ENCODE results near the gene SNX30.

Gene SNX30

GRCh38 chr9:112726428-112726827, 24.1 kb upstream of the SNX30 start:
- no peak overlapping the region for H3K4me3 ChIP-seq (ENCODE audit: low read depth, low read length)
- no peak for DNase-seq (ENCODE audit: low read depth)
- no peak for TF ChIP-seq MAX (IDR thresholded peaks at IDR 0.05; ENCODE audit: low read depth, low read length)
- TF ChIP-seq POLR2A (IDR thresholded peaks at IDR 0.05; ENCODE audit: extremely low read depth, insufficient read length), result no peak
- TF ChIP-seq CTCF (IDR thresholded peaks at IDR 0.05; ENCODE audit: low read depth, low read length), result no peak

- no peak overlapping the region for H3K4me3 ChIP-seq (ENCODE audit: low read depth, low read length)
- DNase-seq (ENCODE audit: low read depth), result no peak
- TF ChIP-seq CTCF (IDR thresholded peaks at IDR 0.05; ENCODE audit: low read depth, low read length), result no peak
- no peak for TF ChIP-seq POLR2A (IDR thresholded peaks at IDR 0.05; ENCODE audit: extremely low read depth, insufficient read length)
- no peak for TF ChIP-seq MAX (IDR thresholded peaks at IDR 0.05; ENCODE audit: low read depth, low read length)
- TF ChIP-seq MYC (IDR thresholded peaks at IDR 0.05; ENCODE audit: low read depth, low read length), result no peak
These were observed 22.2 kb upstream of the SNX30 start for GRCh38 chr9:112728401-112728800.

- TF ChIP-seq CTCF (IDR thresholded peaks at IDR 0.05; ENCODE audit: low read depth, low read length), result no peak
- no peak for TF ChIP-seq POLR2A (IDR thresholded peaks at IDR 0.05; ENCODE audit: extremely low read depth, insufficient read length)
- TF ChIP-seq MAX (IDR thresholded peaks at IDR 0.05; ENCODE audit: low read depth, low read length), result no peak
- no peak for TF ChIP-seq MYC (IDR thresholded peaks at IDR 0.05; ENCODE audit: low read depth, low read length)
- no peak for DNase-seq (ENCODE audit: low read depth)
- no peak overlapping the region for H3K4me3 ChIP-seq (ENCODE audit: low read depth, low read length)
These were observed 18.6 kb upstream of the SNX30 start for GRCh38 chr9:112731971-112732370.

- DNase-seq (ENCODE audit: low read depth), result no peak
- no peak overlapping the region for H3K4me3 ChIP-seq (ENCODE audit: low read depth, low read length)
- TF ChIP-seq CTCF (IDR thresholded peaks at IDR 0.05; ENCODE audit: low read depth, low read length) (no peak), MYC (IDR thresholded peaks at IDR 0.05; ENCODE audit: low read depth, low read length) (no peak)
These were observed 15.7 kb upstream of the SNX30 start for GRCh38 chr9:112734892-112735291.

- no peak overlapping the region for H3K4me3 ChIP-seq (ENCODE audit: low read depth, low read length)
- no peak for DNase-seq (ENCODE audit: low read depth)
- no peak for TF ChIP-seq CTCF (IDR thresholded peaks at IDR 0.05; ENCODE audit: low read depth, low read length)
- no peak for TF ChIP-seq POLR2A (IDR thresholded peaks at IDR 0.05; ENCODE audit: extremely low read depth, insufficient read length)
- no peak for TF ChIP-seq MAX (IDR thresholded peaks at IDR 0.05; ENCODE audit: low read depth, low read length)
- TF ChIP-seq MYC (IDR thresholded peaks at IDR 0.05; ENCODE audit: low read depth, low read length), result no peak
These were observed 7.2 kb upstream of the SNX30 start for GRCh38 chr9:112743216-112743836.

GRCh38 chr9:112744177-112744576, 6.4 kb upstream of the SNX30 start:
- TF ChIP-seq MAX (IDR thresholded peaks at IDR 0.05; ENCODE audit: low read depth, low read length) (no peak), CTCF (IDR thresholded peaks at IDR 0.05; ENCODE audit: low read depth, low read length) (no peak), MYC (IDR thresholded peaks at IDR 0.05; ENCODE audit: low read depth, low read length) (no peak), POLR2A (IDR thresholded peaks at IDR 0.05; ENCODE audit: extremely low read depth, insufficient read length) (no peak)
- no peak for DNase-seq (ENCODE audit: low read depth)
- no peak overlapping the region for H3K4me3 ChIP-seq (ENCODE audit: low read depth, low read length)

Measured in NB4 (cell line).